GM19397 (cell line): ENCODE data around the gene MINDY1.

Source experiments
- ATAC-seq: cut with Tn5 transposase; IDR thresholded peaks from one replicate; pipeline ENCODE4 v1.9.1; 2021; ENCODE audit warnings: mild to moderate bottlenecking, moderate library complexity; ENCODE audit not compliant: unreplicated experiment

Gene MINDY1

GRCh38 chr1:150994248-150994647 lies 12.5 kb downstream of the MINDY1 start:
- no peak for ATAC-seq

GRCh38 chr1:150992626-150993025 lies 14.1 kb downstream of the MINDY1 start:
- ATAC-seq: no peak

- no peak for ATAC-seq
Observed at GRCh38 chr1:150987924-150988323, 18.8 kb downstream of the MINDY1 start.

- ATAC-seq: no peak
Observed at GRCh38 chr1:150985179-150985825, 21.4 kb downstream of the MINDY1 start.

- no peak for ATAC-seq
Observed at GRCh38 chr1:150981805-150982712, 24.6 kb downstream of the MINDY1 start, which contains the start of gene ANXA9. Gene ANXA9 (plus strand): TSS chr1:150982292. CDS start chr1:150983106, 814 bp downstream.

- ATAC-seq: no peak
Observed at GRCh38 chr1:150981177-150981804, 25.4 kb downstream of the MINDY1 start.

- no peak for ATAC-seq
Observed at GRCh38 chr1:150979092-150980056, 27.3 kb downstream of the MINDY1 start.

- ATAC-seq: no peak
Observed at GRCh38 chr1:150976879-150977694, 29.6 kb downstream of the MINDY1 start.

- no peak for ATAC-seq
Observed at GRCh38 chr1:150976401-150976821, 30.3 kb downstream of the MINDY1 start.

- peak; percentile 57 for ATAC-seq
Observed at GRCh38 chr1:150974580-150975478, 31.9 kb downstream of the MINDY1 start, which contains the start of gene CERS2. Gene CERS2 (minus strand): TSS chr1:150974835. CDS start chr1:150969090, 5,745 bp downstream.

- peak; percentile 42 for ATAC-seq
Observed at GRCh38 chr1:150973836-150974579, 32.7 kb downstream of the MINDY1 start.

- ATAC-seq: no peak
Observed at GRCh38 chr1:150973258-150973835, 33.4 kb downstream of the MINDY1 start.

- ATAC-seq: no peak
Observed at GRCh38 chr1:150972417-150972940, 34.2 kb downstream of the MINDY1 start.

- ATAC-seq: no peak
Observed at GRCh38 chr1:150971583-150972416, 34.9 kb downstream of the MINDY1 start.

GRCh38 chr1:150970808-150971582 lies 35.7 kb downstream of the MINDY1 start:
- no peak for ATAC-seq
